ENCODE results near the gene LAMA3.

Gene LAMA3

GRCh38 chr18:23682472-23682871, 6.8 kb upstream of the LAMA3 start:
- no peak for TF ChIP-seq CTCF (IDR thresholded peaks at IDR 0.05; ENCODE audit: control insufficient read depth, extremely low read depth, insufficient read depth)
- no peak for DNase-seq (ENCODE audit: low read depth)
- H3K4me3 ChIP-seq (ENCODE audit: low read depth, low read length): no peak overlapping the region

- no peak overlapping the region for H3K4me3 ChIP-seq (ENCODE audit: low read depth, low read length)
- DNase-seq (ENCODE audit: low read depth): no peak
- TF ChIP-seq CTCF (IDR thresholded peaks at IDR 0.05; ENCODE audit: control insufficient read depth, extremely low read depth, insufficient read depth): no peak
Measured at GRCh38 chr18:23683155-23683554, 6.1 kb upstream of the LAMA3 start.

- no peak overlapping the region for H3K4me3 ChIP-seq (ENCODE audit: low read depth, low read length)
- no peak for DNase-seq (ENCODE audit: low read depth)
- TF ChIP-seq CTCF (IDR thresholded peaks at IDR 0.05; ENCODE audit: control insufficient read depth, extremely low read depth, insufficient read depth): no peak
Measured at GRCh38 chr18:23683671-23684070, 5.6 kb upstream of the LAMA3 start.

- DNase-seq (ENCODE audit: low read depth): peak; percentile 100
- no peak for TF ChIP-seq CTCF (IDR thresholded peaks at IDR 0.05; ENCODE audit: control insufficient read depth, extremely low read depth, insufficient read depth)
- no peak overlapping the region for H3K4me3 ChIP-seq (ENCODE audit: low read depth, low read length)
Measured at GRCh38 chr18:23684515-23685197, 4.6 kb upstream of the LAMA3 start.

- no peak for TF ChIP-seq CTCF (IDR thresholded peaks at IDR 0.05; ENCODE audit: control insufficient read depth, extremely low read depth, insufficient read depth)
- H3K4me3 ChIP-seq (ENCODE audit: low read depth, low read length): peak overlapping the region; percentile 56
- DNase-seq (ENCODE audit: low read depth): no peak
Measured at GRCh38 chr18:23688528-23688927, 725 bp upstream of the LAMA3 start.

GRCh38 chr18:23689616-23690504, 607 bp downstream of the LAMA3 start:
- no peak for DNase-seq (ENCODE audit: low read depth)
- peak overlapping the region; percentile 56 for H3K4me3 ChIP-seq (ENCODE audit: low read depth, low read length)
- no peak for TF ChIP-seq CTCF (IDR thresholded peaks at IDR 0.05; ENCODE audit: control insufficient read depth, extremely low read depth, insufficient read depth)
